Activated CD4-positive, alpha-beta T cell treated with anti-CD3 and anti-CD28 coated beads for 4 hours (primary cell): ENCODE measurements around the gene RNF227.

Experiments used
- DNase-seq, 2 donors: peaks; one replicate each; pipeline ENCODE4 v3.0.0-alpha.2; 2020

The RNF227 gene

DNA sequence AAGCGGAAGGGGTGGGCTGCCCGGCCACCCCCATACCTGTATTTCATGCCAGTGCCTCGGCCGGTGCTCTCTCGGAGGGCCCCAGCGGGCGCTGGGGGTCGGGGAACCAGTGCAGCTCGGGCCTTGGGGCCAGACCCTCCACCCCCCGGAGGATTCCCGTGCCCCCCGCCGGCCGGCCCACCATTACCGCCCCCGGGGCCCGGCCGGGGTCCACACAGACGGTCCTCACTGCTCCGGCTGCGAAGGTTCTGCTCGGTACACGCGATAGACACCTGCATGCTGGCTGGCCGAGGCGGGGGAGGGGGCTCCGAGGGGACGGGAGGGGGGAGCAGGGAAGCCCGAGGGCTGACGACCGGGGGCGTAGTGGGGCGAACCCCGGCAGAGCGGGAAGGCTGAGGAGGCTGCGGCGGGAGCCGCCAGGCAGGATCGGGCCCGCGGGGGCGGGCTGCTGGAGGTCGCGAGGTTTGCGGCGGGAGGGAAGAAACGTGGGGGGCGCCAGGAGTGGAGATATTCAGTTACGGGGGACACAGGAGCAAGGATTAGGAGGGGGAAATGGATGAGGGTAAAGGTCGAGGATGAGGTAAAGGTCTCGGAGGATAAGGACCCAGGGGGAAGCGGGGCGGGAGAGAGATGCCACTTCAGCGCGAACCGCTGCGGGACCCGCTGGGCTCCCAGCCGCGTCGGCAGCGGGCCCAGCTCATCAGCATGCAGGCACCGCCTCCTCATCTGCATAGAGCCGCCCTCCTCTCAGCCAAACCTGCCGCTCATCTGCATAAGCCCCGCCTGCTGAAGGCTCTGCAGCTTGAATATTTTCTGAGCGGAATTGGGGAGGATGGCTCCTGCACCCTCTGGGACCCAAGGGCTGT is 13.3 kb upstream of the RNF227 start, which contains the start of gene KCNAB3:
TSS of gene KCNAB3 (minus strand) at position 699 of the 866 bp plus-strand sequence. CDS start at position 278, 421 bp downstream.
- DNase-seq: peak; percentile 45 to 49

- DNase-seq: no peak
Measured at GRCh38 chr17:7927596-7927995, 11.5 kb upstream of the RNF227 start.

GRCh38 chr17:7922845-7923628 is 6.9 kb upstream of the RNF227 start:
- peak; percentile 81 for DNase-seq

DNA sequence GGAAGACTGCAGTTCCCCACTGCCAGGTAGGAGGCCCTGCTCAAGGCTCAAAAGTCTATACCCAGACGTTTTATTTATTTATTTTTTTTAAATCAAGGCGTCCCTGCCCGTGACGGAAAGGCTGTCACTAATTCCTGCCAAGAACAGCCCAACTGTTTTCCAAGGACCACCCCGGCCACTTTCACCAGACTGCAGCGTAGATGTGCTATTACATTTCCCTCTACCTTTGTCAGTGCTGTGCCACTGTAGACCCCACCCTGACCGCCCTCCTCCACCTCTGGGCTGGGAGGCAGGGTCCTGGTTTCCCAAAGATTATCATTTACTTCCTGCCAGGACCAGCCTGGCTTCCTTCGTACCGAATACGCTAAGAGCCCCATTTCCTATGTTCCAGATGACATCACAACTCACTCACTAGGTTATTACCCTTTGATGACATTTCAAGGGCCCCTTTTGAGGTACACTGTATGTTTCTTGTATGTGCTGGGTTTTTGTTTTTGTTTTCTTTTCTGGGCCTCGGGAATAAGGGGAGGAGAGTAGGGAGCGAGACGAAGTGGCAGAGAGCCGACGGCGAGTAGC is 6.3 kb upstream of the RNF227 start:
- no peak for DNase-seq

DNA sequence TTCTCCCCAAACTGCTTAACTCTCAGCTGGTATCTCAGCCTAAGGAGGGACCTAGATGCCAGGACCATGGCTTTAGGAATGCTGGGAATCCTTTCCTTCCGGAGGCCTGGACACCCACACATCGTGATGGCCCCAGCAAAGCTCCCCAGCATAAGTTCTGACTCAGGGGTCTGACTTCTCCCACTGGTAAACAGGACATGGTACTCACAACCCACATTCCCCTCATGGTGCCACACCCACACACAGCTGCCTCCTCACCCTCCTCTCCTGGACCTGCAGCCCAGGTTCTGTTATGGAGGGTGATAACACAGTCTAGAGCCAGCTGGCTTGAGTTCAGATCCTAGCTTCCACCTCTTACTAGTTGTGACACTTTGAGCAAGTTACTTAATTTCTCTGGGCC is 719 bp upstream of the RNF227 start:
- DNase-seq: no peak

- no peak for DNase-seq
Measured at GRCh38 chr17:7916385-7916682, 245 bp upstream of the RNF227 start.

DNA sequence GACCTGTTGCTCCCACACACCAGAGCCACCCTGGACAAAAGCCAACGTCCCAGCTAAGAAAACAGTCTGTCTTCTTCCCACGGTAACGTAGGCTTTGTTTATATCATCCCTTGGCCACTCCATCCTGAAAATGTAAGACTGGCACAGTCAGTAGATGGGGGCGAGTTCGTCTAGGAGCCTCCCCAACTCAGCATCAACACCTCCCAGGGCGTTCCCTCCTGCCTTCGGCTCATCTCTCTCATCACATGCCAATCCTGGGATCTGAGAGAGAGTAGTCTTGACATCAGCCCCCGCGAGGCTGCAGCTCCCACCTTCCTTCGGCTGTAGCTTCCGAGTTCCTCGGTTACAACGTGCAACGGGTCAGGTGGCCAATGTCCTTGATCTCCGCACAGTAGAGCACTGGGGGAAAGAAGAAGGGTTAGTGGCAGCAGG is 894 bp downstream of the RNF227 start:
- DNase-seq: no peak

DNA sequence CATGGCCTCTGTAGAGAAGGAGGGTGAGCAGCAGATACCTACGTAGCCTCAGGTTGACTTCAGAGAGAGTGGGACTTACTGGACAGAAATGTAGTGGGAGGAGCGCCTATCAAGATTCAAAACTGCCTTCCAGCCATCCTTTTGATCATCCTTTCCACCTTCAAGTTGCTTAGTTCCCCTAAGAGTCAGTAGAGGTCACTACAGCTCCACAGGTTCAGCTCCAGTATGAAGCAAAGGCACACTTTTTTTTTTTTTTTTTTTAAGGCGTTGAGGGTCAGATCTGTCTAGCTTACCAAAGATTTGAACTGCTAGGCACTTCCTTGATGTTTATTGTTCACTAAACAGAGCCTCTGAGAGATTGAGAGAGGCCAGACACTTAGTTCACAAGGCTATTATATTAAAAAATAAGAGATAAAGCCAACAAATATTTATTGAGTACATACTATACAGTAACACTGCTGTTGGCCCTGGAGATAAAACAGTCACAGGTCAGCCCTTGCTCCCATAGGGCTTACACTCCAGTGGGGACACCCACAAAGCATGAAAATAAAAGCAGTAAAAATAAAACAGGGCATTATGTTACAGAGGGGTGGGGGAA is 3.1 kb downstream of the RNF227 start:
- peak; percentile 35 to 45 for DNase-seq

DNA sequence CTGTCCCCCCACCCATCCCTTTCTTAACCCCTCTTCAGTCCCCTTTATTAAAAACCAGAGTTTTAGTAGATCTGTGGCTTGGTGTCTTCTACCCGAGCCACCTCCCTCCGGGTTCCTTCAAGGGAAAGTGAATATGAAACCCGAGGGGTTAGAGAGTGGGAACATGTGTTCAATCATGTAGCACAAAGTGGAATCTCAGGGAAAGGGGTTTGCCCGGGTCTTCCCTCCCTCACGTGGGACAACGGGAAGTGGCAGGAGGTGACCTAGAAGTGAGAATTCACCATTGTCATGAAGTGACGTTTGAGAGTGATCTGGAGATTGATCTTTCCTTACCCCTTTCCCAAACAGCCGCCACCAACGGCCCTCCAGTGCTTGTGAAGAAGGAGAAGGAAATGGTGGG is 5.0 kb downstream of the RNF227 start:
- no peak for DNase-seq

DNA sequence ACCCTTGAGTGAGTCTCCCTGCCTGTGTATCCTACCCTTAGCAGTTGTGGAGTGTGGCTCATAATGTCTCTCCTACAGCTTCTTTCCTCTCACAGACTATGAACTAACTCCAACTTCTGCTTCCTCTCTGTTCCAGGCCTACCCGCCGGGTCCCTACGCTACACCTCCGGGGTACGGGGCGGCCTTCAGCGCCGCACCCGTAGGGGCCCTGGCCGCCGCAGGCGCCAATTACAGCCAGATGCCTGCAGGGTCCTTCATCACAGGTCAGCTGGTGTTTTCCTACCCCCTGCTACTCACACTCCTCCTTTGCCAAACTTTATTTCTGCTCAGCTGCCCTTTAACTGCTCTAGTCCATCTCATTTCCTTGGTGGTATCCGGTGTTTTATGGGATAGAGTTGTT is 5.4 kb downstream of the RNF227 start:
- no peak for DNase-seq

DNA sequence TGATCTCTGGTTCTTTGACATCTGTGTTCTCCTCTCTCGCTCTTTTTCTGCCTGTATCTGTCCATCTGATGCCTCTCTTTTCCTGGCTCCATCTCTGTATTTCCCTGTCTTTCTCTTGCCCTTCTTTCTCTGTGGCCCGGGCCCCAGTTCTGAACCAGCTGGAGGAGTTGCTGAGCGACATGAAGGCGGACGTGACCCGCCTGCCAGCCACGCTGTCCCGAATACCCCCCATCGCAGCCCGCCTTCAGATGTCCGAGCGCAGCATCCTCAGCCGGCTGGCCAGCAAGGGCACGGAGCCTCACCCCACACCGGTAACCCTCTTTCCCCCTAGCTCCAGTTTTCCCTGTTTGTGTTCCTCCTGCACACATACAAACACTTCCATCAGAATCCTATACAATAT is 5.8 kb downstream of the RNF227 start:
- no peak for DNase-seq

GRCh38 chr17:7909089-7909488 is 7.0 kb downstream of the RNF227 start:
- no peak for DNase-seq

DNA sequence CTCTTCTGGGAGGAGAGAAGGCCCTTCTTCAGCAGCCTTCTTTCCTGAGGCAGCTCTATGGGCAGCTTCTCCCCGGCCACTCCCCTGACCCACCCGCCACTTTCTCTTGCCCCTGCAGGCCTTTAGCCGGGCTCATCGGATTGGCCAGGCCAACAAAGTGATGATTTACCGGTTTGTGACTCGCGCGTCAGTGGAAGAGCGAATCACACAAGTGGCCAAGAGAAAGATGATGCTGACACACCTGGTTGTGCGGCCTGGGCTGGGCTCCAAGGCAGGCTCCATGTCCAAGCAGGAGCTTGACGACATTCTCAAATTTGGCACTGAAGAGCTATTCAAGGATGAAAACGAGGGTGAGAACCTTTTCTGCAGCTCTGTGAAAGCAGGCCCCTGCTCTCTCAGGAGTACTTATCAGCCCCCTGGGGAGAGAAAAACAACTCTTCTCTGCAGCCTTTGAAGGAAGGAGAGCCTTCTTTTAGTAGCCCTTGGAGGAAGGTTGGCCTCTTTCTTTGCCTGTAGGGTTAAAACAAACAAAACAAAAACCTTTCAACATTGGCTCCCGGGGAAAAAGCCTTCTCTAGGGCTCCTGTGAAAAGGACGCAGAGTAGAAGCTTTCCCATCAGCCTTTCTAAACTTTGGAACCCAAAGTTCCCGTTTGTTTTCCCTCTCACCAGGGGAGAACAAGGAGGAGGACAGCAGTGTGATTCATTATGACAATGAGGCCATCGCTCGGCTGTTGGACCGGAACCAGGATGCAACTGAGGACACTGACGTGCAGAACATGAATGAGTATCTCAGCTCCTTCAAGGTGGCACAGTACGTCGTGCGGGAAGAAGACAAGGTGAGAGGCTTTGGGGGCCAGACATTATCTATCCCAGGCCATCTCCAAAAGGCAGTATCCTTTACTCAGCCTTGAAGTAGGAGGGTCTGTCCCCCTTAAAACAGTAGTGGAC is 12.7 kb downstream of the RNF227 start:
- no peak for DNase-seq

DNA sequence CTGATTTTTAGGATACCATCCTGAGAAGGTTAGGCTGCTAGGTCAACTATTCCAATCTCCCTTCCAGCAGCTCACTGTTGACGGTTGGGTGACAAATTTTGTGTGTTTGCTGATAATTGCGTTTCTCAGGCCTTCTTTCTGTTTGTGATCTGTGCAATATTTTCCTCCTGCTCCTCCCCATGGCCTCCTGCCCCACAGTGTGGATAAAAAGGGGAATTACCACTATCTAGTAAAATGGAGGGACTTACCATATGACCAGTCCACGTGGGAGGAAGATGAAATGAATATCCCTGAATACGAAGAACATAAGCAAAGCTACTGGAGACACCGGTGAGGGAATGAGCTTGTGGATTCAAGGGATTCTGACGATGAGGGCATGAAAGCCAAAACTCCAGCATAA is 18.3 kb downstream of the RNF227 start:
- DNase-seq: no peak

- no peak for DNase-seq
Measured at GRCh38 chr17:7897090-7897489, 19.0 kb downstream of the RNF227 start.

DNA sequence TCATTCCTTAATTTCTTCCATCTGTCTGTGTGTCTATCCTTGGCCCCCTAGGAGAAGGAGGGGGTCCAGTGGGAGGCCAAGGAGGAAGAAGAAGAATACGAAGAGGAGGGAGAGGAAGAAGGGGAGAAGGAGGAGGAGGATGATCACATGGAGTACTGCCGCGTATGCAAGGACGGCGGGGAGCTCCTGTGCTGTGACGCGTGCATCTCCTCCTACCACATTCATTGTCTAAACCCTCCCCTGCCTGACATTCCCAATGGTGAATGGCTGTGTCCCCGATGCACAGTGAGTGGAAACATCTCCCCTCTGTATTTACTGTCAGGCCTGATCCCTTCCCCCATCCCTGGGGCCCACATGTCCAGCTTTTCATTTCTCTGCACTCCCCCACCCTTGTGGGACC is 21.2 kb downstream of the RNF227 start:
- no peak for DNase-seq

GRCh38 chr17:7894226-7894625 is 21.9 kb downstream of the RNF227 start:
- DNase-seq: no peak

GRCh38 chr17:7893187-7893880 is 22.8 kb downstream of the RNF227 start:
- no peak for DNase-seq

- DNase-seq: peak; percentile 24 to 41
Measured at GRCh38 chr17:7889166-7889955, 26.7 kb downstream of the RNF227 start.

- peak; percentile 55 to 56 for DNase-seq
Measured at GRCh38 chr17:7888184-7888920, 27.7 kb downstream of the RNF227 start, which contains the start of gene CHD3. Gene CHD3, plus strand, starts transcription at chr17:7888789. Its CDS starts 212 bp downstream, at chr17:7889001.
